Measurements from ENCODE around the gene CAMK4. TPM values are rescaled to one million over a fixed set of nuclear protein-coding genes. Genes with fewer than 3 reads are reported as not detected.

Gene CAMK4
- total and polyA plus RNA-seq, 2 of the 8 experiments (the other 6 are each of a cell fraction or from before 2014, with no cell fraction given) = 1.8 to 8.3 TPM

GRCh38 chr5:111313017-111313724, 89.0 kb downstream of the CAMK4 start (continued):
- no peak for TF ChIP-seq CEBPB (IDR thresholded peaks at IDR 0.05; ENCODE audit: low read depth, low read length)
- TF ChIP-seq SIX5 (IDR thresholded peaks at IDR 0.05; ENCODE audit: low read depth, low read length) = no peak
- TF ChIP-seq BACH1 (IDR thresholded peaks at IDR 0.05; ENCODE audit: low read length) = no peak

Measured in H1 (cell line).